HG02610 (cell line): ENCODE measurements around the gene GSX1.
"Not testable (repeated sequence)": the region's sequence is repeated elsewhere in the genome, so short reads cannot be mapped to it uniquely, and the experiment has no call there.

Experiments used
- ATAC-seq: cut with Tn5 transposase; IDR thresholded peaks from one replicate; pipeline ENCODE4 v1.9.1; 2021; ENCODE audit warnings: mild to moderate bottlenecking, moderate library complexity; ENCODE audit not compliant: unreplicated experiment

GSX1 gene

GRCh38 chr13:27792393-27793218, at the start of gene GSX1:
Gene GSX1, plus strand, starts transcription at chr13:27792483. Its CDS starts 208 bp downstream, at chr13:27792691.
- no peak for ATAC-seq

GRCh38 chr13:27744801-27745200, 47.5 kb upstream of the GSX1 start:
- no peak for ATAC-seq

GRCh38 chr13:27745301-27745700, 47.0 kb upstream of the GSX1 start:
- ATAC-seq = no peak

GRCh38 chr13:27748143-27748542, 44.1 kb upstream of the GSX1 start:
- ATAC-seq = not testable (repeated sequence)

GRCh38 chr13:27751953-27752532, 40.2 kb upstream of the GSX1 start:
- ATAC-seq = no peak

- ATAC-seq = no peak
Observed at GRCh38 chr13:27765650-27766049, 26.6 kb upstream of the GSX1 start.

GRCh38 chr13:27770809-27771208, 21.5 kb upstream of the GSX1 start:
- ATAC-seq = no peak

- ATAC-seq = no peak
Observed at GRCh38 chr13:27772651-27773425, 19.4 kb upstream of the GSX1 start.

GRCh38 chr13:27774169-27774568, 18.1 kb upstream of the GSX1 start:
- no peak for ATAC-seq

GRCh38 chr13:27774651-27775050, 17.6 kb upstream of the GSX1 start:
- no peak for ATAC-seq

GRCh38 chr13:27775943-27776342, 16.3 kb upstream of the GSX1 start:
- no peak for ATAC-seq

- ATAC-seq = no peak
Observed at GRCh38 chr13:27782151-27782550, 10.1 kb upstream of the GSX1 start.

- ATAC-seq = no peak
Observed at GRCh38 chr13:27783111-27783510, 9.2 kb upstream of the GSX1 start.

GRCh38 chr13:27788271-27788670, 4.0 kb upstream of the GSX1 start:
- ATAC-seq = no peak

GRCh38 chr13:27789153-27789494, 3.2 kb upstream of the GSX1 start:
- ATAC-seq = no peak

- ATAC-seq = no peak
Observed at GRCh38 chr13:27789495-27790303, 2.6 kb upstream of the GSX1 start.

GRCh38 chr13:27790523-27790922, 1.8 kb upstream of the GSX1 start:
- ATAC-seq = no peak

GRCh38 chr13:27791146-27791900, 960 bp upstream of the GSX1 start:
- no peak for ATAC-seq

GRCh38 chr13:27791901-27792392, 336 bp upstream of the GSX1 start:
- no peak for ATAC-seq
